Lung (tissue), 12 donors: Measurements from ENCODE around the gene NACAD. TPM values are rescaled to one million over a fixed set of nuclear protein-coding genes. Genes with fewer than 3 reads are reported as not detected.

Experiments used
- ATAC-seq: fragments of 200-7000 bp; cut with Tn5 transposase; one replicate; pipeline ENCODE4 v1.9.1; 2020; ENCODE audit warnings: moderate number of reproducible peaks; ENCODE audit not compliant: insufficient read depth, low FRiP score
- DNase-seq, 3 donors: peaks; one replicate each; pipeline ENCODE4 v3.0.0-alpha.2; 2013 to 2017
- H3K27ac ChIP-seq, 2 donors: one replicate each; pipeline ENCODE4 v1.5.1; 2013; ENCODE audit warnings: mild to moderate bottlenecking in 2 of 2, moderate library complexity in 2 of 2, control low read depth in 1 of 2, inconsistent platforms in 1 of 2, low read depth in 1 of 2, low read length in 1 of 2
- H3K27me3 ChIP-seq, 3 donors: one replicate each; pipeline ENCODE4 v1.5.1; 2013; ENCODE audit warnings: low read length in 2 of 3; ENCODE audit not compliant: control insufficient read depth in 3 of 3, insufficient read depth in 3 of 3
- H3K36me3 ChIP-seq, 4 donors: one replicate each; pipeline ENCODE4 v1.5.1; 2013; ENCODE audit warnings: low read length in 4 of 4, mild to moderate bottlenecking in 1 of 4, moderate library complexity in 1 of 4; ENCODE audit not compliant: control insufficient read depth in 4 of 4, insufficient read depth in 4 of 4
- H3K4me1 ChIP-seq, 5 donors: one replicate each; pipeline ENCODE4 v1.5.1; 2013; ENCODE audit warnings: low read length in 5 of 5, mild to moderate bottlenecking in 2 of 5, moderate library complexity in 1 of 5; ENCODE audit not compliant: control insufficient read depth in 5 of 5, insufficient read depth in 5 of 5
- H3K4me3 ChIP-seq: one replicate; pipeline ENCODE4 v1.5.1; 2013; ENCODE audit warnings: mild to moderate bottlenecking, control low read depth, moderate library complexity
- H3K9ac ChIP-seq, 2 donors: one replicate each; pipeline ENCODE4 v1.5.1; 2013; ENCODE audit warnings: low read length in 2 of 2, control low read depth in 1 of 2; ENCODE audit not compliant: insufficient read depth in 1 of 2
- H3K9me3 ChIP-seq, 4 donors: one replicate each; pipeline ENCODE4 v1.5.1; 2013; ENCODE audit warnings: low read length in 3 of 4, mild to moderate bottlenecking in 1 of 4, moderate library complexity in 1 of 4; ENCODE audit not compliant: control insufficient read depth in 4 of 4, insufficient read depth in 3 of 4
- CTCF ChIP-seq: IDR thresholded peaks from 2 replicates; pipeline ENCODE4 v1.5.1; 2012; ENCODE audit warnings: mild to moderate bottlenecking; ENCODE audit errors: control extremely low read depth, extremely low read depth
- WGBS, 2 donors: extraction: QIAGEN DNeasy Blood & Tissue Kit; methylation state at CpG; one replicate each; pipeline ENCODE4 v1.1.7; 2013; 5-methylcytosine and 5-hydroxymethylcytosine counted together
- polyA plus RNA-seq, 2 donors: library from polyadenylated mRNA; stranded (reverse); fragments of 200-250 nt; gene quantifications; one replicate each; pipeline ENCODE4 v1.2.1, GENCODE V29; 2013
- total RNA-seq, 2 donors: library from RNA; depleted of rRNA in 1 of 2; stranded (reverse); fragments of >200 nt in 1 of 2; gene quantifications; one replicate each; pipeline ENCODE4 v1.2.1, GENCODE V29; 2014 to 2021
- donor health status: control.
- donor health status: control.
- donor health status: Bipolar disorder and iron deficiency.
- donor health status: healthy.
- donor health status: DM: yes; HTN: yes; CAD: no.

Gene NACAD
- total and polyA plus RNA-seq, 4 donors, result 0.85 to 3.7 (median 1.7) TPM

GRCh38 chr7:45057878-45058277, 30.9 kb downstream of the NACAD start:
- Histone ChIP-seq H3K27me3 (no peaks in the 10 kb centered on the region), H3K27ac (no peak overlapping the region), H3K9me3 (peaks cover 0 to 2% (median 0%) of the 10 kb centered on the region in 4 donors), H3K4me1 (peaks cover 0 to 3% (median 0%) of the 10 kb centered on the region in 5 donors), H3K9ac (no peak overlapping the region), H3K36me3 (peaks cover 0 to 3% (median 0%) of the 10 kb centered on the region in 4 donors), H3K4me3 (no peak overlapping the region)
- no peak for DNase-seq
- TF ChIP-seq CTCF, result no peak
- no peak for ATAC-seq
- WGBS, 2 donors, result 86 to 91% methylated on average over 5 of the region's 5 CpGs

GRCh38 chr7:45055594-45056219, 33.1 kb downstream of the NACAD start:
- Histone ChIP-seq H3K27me3 (no peaks in the 10 kb centered on the region), H3K4me3 (no peak overlapping the region), H3K9ac (no peak overlapping the region), H3K36me3 (peaks cover 0 to 2% (median 0%) of the 10 kb centered on the region in 4 donors), H3K9me3 (peaks cover 0 to 2% (median 0%) of the 10 kb centered on the region in 4 donors), H3K4me1 (no peaks in the 10 kb centered on the region), H3K27ac (no peak overlapping the region)
- WGBS, 2 donors, result 94 to 97% methylated on average over 5 of the region's 5 CpGs
- DNase-seq, result no peak
- ATAC-seq, result no peak
- no peak for TF ChIP-seq CTCF

- no peak for ATAC-seq
- DNase-seq, result no peak
These were observed 33.8 kb downstream of the NACAD start for GRCh38 chr7:45055016-45055415.

More at GRCh38 chr7:45055016-45055415, 33.8 kb downstream of the NACAD start:
- H3K4me3 ChIP-seq, result no peak overlapping the region
- H3K9me3 ChIP-seq, result peaks cover 0 to 2% (median 0%) of the 10 kb centered on the region in 4 donors
- peaks cover 0 to 2% (median 0%) of the 10 kb centered on the region in 4 donors for H3K36me3 ChIP-seq
- H3K4me1 ChIP-seq, result no peaks in the 10 kb centered on the region
- H3K27me3 ChIP-seq, result no peaks in the 10 kb centered on the region
- 89 to 94% methylated on average over 5 of the region's 5 CpGs for WGBS, 2 donors
- no peak overlapping the region for H3K9ac ChIP-seq
- TF ChIP-seq CTCF, result no peak
- H3K27ac ChIP-seq, result no peak overlapping the region
